Stimulated activated CD8-positive, alpha-beta memory T cell treated with anti-CD3 and anti-CD28 coated beads, Interleukin-4, amount 100 ng/mL, for 48 hours (primary cell): Measurements from ENCODE around the gene CDV3.
"Not testable (repeated sequence)": the region's sequence is repeated elsewhere in the genome, so short reads cannot be mapped to it uniquely, and the experiment has no call there.

Source experiments
- DNase-seq: peaks from one replicate; pipeline ENCODE4 v3.0.0-alpha.2; 2020

Gene CDV3

GRCh38 chr3:133573629-133574194, at the start of gene CDV3:
Gene CDV3 (plus strand): TSS chr3:133573686. CDS start chr3:133574045, 359 bp downstream.
- no peak for DNase-seq

GRCh38 chr3:133523758-133524157, 49.7 kb upstream of the CDV3 start:
- DNase-seq = not testable (repeated sequence)

- DNase-seq = no peak
Measured at GRCh38 chr3:133525435-133525834, 48.1 kb upstream of the CDV3 start.

- no peak for DNase-seq
Measured at GRCh38 chr3:133527081-133527715, 46.3 kb upstream of the CDV3 start.

- DNase-seq = no peak
Measured at GRCh38 chr3:133529809-133530208, 43.7 kb upstream of the CDV3 start.

GRCh38 chr3:133531981-133532380, 41.5 kb upstream of the CDV3 start:
- no peak for DNase-seq

GRCh38 chr3:133532951-133533350, 40.5 kb upstream of the CDV3 start:
- no peak for DNase-seq

GRCh38 chr3:133535971-133536881, 37.3 kb upstream of the CDV3 start:
- DNase-seq = no peak

- not testable (repeated sequence) for DNase-seq
Measured at GRCh38 chr3:133537131-133537530, 36.4 kb upstream of the CDV3 start.

- no peak for DNase-seq
Measured at GRCh38 chr3:133538154-133538553, 35.3 kb upstream of the CDV3 start.

- no peak for DNase-seq
Measured at GRCh38 chr3:133540896-133541674, 32.4 kb upstream of the CDV3 start.

GRCh38 chr3:133542871-133543270, 30.6 kb upstream of the CDV3 start:
- no peak for DNase-seq

GRCh38 chr3:133544983-133545382, 28.5 kb upstream of the CDV3 start:
- DNase-seq = not testable (repeated sequence)

- DNase-seq = no peak
Measured at GRCh38 chr3:133547432-133548041, 25.9 kb upstream of the CDV3 start.

- no peak for DNase-seq
Measured at GRCh38 chr3:133548090-133548489, 25.4 kb upstream of the CDV3 start.

- no peak for DNase-seq
Measured at GRCh38 chr3:133549565-133549964, 23.9 kb upstream of the CDV3 start.

GRCh38 chr3:133551589-133551988, 21.9 kb upstream of the CDV3 start:
- not testable (repeated sequence) for DNase-seq

GRCh38 chr3:133561679-133562078, 11.8 kb upstream of the CDV3 start:
- no peak for DNase-seq

GRCh38 chr3:133562376-133562775, 11.1 kb upstream of the CDV3 start:
- no peak for DNase-seq

- DNase-seq = no peak
Measured at GRCh38 chr3:133563186-133563591, 10.3 kb upstream of the CDV3 start.

GRCh38 chr3:133563816-133564215, 9.7 kb upstream of the CDV3 start:
- no peak for DNase-seq

- DNase-seq = no peak
Measured at GRCh38 chr3:133568294-133569014, 5.0 kb upstream of the CDV3 start.
